ENCODE measurements around the gene SOX13.

- TF ChIP-seq YY1 (IDR thresholded peaks at IDR 0.05; ENCODE audit: low read depth): no peak
- no peak for TF ChIP-seq FOXM1 (IDR thresholded peaks at IDR 0.05; ENCODE audit: borderline replicate concordance, low read depth)
- TF ChIP-seq CREB1 (IDR thresholded peaks at IDR 0.05; ENCODE audit: low read depth): no peak
- no peak for TF ChIP-seq MAX (IDR thresholded peaks at IDR 0.05)
Observed at GRCh38 chr1:204062106-204062505, 10.8 kb upstream of the SOX13 start.
